A204.1 (cell line): ENCODE data around the gene PLA2G3.

Experiments used
- FAIRE-seq: peaks from 2 replicates; lab custom pipeline; 2012; peaks lifted over from hg19 to GRCh38; lab: Jason Lieb, UNC

The PLA2G3 gene

DNA sequence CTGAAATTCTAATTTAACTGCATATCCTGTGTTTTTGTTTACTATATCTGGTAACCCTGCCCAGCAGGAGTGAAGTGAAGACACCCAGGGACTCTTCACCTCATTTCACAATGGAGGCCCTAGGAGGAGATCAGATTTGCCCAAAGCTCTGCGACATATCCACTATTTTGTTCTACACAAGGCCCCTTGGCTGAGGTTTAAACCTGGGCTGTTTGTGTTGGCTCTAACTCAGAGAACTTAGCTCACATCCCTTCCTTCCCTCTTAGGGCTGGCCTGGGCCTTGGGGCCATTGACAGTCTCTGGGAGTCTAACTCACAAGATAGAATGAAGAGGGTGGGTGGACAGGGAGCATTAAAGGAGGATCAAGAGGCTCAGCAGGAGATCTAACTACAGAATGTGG lies 8.2 kb upstream of the PLA2G3 start:
- no peak for FAIRE-seq

DNA sequence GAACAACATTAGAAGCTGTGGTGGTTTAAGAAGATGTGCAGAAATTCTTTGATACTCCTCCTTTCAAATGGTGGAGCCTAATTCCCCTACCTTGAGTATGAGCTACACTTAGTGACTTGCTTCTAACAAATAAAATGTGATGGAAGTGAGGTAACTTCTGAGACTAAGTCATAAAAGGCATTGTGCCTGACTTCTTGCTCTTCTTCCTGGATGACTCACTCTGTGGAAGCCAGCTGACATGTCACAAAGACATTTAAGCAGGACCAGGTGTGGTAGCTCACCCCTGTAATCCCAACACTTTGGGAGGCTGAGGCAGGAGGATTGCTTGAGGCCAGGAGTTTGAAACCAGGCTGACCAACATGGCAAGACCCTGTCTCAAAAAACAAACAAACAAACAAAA lies 3.9 kb upstream of the PLA2G3 start:
- FAIRE-seq, result no peak

DNA sequence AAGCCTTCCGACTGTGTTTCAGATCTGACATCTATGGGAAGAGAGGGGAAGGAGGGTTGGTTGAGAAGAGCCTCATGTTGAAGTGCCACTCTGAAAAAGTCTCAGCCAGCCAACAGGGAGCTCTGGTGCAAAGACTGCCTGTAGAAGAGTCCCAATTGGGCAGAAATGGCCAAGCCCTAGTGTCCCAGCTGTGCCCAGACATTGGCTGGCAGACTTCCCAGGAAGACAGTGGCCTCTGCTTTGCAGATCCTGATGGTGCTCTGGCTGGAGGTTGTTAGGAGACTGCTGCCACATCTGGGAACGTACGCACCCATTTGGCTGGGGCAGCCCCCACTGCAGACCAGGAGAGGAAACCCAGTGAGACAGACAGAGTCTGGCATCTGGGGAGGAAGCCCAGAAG lies 3.2 kb upstream of the PLA2G3 start:
- FAIRE-seq, result no peak

DNA sequence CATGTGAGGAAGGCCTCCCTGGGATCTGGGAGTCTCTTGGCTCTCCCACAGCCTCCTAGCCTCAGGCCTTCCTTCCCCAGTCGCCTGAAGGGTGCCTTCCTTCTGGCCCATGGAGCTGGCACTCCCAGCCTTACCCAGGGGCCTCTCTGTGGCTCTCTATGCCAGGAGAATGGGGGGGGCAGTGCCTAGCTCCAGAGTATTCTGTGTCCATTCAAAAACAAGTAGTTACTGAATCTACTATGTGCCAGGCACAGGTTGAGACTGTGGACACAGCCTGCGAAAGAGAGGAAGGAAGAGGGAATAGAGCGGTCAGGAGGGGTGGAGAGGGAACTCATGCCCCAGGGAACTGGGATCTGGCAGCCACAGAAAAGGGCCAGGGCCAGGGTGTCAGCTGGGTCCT lies 2.7 kb upstream of the PLA2G3 start:
- no peak for FAIRE-seq

DNA sequence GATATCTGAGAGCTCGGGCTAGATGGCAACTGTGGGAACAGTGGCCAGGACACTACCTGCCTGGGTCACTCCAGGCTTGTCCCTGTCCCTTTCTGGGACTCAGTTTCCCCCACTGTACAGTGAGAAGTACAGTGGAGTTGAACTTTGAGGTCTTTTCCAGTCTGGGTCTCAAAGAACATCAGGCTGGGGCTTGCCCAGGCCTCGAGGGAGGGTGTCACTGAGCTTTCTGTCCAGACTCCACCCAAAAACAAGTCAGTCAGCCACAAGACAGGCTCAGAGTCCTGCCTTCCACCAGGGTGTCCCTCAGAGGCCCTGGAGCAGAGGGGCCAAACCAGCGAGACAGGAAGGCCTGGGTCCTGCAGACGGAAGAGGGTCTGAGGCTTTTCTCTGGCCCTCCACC lies 2.0 kb upstream of the PLA2G3 start:
- no peak for FAIRE-seq

DNA sequence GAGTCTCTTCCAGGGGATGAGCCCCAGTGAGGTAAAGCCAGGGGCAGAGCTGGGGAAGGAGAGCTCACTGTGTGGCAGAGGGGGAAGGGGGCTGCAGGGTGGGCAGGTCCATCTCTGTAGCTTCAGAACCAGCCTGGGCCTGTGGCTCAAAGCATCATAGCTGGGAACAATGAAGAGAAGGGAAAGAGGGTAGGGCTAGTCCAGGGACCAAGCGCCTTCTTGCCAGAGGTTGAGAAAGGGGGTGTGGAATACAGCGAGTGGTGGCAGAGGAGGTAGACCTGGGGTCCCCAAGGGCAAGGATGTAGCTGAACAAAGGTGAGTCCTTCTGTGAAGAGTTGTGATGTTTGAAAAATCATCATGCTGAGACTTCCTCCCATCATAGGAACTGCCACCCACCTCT lies 1.2 kb upstream of the PLA2G3 start:
- FAIRE-seq, result no peak

DNA sequence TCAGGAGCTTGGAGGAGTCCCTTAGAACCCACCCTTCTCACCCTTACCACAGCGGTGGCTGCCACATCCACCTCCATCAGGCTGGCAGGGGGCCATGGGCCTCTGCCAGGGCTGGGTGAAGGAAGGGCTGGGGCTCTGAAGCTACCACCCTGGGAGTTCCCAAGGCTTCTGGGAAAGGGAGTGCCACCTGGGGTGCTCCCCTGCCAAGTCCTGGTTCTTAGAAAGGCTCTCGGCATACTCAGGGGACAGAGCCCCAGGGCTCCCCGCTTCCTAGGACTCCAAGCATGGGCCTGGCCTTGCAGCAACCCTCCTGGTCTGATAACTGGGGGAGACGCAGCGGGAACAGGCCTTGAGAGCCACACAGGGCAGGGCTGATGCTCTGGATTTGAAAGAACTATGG lies 438 bp upstream of the PLA2G3 start:
- FAIRE-seq, result no peak

DNA sequence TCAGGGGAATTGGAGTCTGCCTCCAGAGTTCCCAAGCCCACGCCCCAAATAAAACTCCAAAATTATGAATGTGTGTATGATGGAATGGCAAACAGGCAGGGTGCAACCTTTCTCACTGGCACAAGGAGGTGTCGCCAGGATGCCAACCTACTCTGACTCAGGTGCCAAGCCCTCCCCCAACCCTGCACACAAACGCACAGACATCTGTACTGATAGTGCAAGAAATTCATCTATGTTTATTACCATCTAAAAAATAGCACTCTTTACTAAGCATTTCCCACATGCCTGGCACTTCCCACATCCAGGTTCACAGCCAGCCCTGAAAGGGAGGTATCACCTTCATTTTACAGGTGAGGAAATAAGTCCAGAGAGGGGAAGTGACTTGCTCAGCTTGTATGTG lies 1.2 kb downstream of the PLA2G3 start:
- FAIRE-seq, result no peak

DNA sequence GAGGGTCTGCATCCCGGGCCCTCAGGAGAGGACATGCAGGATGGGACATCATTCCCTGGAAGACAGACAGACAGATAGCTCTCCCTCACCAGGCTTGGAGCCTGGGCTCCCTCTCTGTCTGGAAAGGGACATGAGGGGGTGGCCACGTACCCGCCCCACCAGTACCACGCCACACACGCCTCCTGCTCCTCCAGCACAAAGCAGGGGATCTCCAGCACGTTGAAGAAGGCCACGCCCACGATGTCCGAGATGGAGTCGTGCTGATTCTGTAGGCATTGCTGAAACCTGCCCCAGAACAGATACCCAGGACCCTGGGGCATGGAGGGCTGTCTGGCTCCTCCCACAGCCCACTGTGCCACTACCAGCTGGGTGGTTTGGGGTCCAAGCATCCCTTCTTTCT lies 2.2 kb downstream of the PLA2G3 start:
- FAIRE-seq, result no peak

DNA sequence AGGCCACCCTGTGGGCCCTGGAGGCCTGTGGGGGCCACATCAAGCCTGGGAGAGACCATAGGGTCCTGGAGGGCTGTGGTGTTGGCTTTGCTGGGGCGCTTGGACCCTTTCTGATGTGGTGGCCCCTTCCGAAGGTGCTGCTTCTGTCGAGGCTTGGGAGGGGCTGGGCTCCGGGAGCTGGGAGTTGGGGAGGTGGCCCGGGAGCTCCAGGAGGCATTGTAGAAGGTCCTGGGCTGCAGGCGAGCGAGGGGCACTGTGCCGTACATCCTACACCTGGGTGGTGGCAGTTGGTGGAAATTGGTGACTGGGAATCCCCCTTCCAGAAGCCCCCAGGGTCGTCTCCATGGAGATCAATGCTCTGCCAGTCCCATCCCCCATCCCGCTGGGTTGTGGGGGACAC lies 2.6 kb downstream of the PLA2G3 start:
- no peak for FAIRE-seq

DNA sequence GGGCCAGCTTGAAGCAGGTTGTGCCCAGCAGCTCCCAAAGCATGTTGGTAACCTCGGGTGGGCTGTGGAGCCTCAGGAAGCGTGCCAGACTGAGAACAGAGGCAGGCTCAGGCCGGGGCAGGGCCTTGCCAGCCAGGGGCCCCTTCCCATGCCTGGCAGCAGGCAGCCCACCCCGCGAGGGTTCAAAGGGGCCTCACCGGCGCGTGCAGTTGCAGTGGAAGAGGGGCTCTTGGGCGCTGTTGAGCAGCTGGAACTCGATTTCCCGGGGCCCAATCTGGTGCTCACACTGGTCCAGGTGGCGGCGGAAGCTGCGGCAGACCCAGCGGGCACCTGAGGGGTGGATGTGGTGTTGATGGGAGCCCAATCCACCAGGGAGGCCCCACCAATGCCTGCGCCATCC lies 3.6 kb downstream of the PLA2G3 start:
- FAIRE-seq, result no peak

DNA sequence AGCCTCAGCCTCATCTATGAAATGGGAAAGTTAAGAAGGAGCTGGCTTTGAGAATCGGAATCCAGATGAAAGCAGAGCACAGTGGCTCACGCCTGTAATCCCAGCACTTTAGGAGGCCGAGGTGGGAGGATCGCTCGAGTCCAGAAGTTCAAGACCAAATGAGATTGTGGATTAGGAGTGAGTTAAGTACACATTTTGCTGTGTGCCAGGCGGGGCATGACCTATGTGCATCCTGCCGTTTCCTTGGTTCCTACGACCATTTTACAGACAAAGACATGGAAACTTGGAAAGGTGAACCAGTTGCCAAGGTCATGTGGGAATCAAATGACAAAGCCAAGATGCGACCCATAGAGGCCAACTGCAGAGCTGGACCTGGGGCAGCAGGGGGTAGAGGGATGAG lies 4.2 kb downstream of the PLA2G3 start:
- FAIRE-seq, result no peak

DNA sequence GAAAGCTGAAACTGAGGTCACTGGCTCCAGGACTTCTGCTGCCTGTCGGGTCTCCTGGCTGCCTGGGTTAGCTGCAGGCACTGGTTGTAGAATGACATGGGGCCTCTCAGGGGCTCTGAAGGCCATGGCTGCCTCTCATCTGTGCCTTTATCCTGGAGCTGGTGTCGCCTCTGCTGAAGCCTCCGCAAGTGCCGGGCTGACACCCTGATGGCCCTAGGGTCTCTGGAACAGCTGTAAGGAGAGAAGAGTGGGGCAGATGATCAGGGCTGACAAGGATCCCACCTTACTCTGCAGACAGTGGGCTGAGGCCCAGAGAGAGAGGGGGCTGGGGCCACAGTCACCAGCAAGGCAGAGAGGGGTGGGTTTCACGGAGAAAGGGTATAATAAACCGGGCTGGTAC lies 4.6 kb downstream of the PLA2G3 start:
- FAIRE-seq, result no peak

DNA sequence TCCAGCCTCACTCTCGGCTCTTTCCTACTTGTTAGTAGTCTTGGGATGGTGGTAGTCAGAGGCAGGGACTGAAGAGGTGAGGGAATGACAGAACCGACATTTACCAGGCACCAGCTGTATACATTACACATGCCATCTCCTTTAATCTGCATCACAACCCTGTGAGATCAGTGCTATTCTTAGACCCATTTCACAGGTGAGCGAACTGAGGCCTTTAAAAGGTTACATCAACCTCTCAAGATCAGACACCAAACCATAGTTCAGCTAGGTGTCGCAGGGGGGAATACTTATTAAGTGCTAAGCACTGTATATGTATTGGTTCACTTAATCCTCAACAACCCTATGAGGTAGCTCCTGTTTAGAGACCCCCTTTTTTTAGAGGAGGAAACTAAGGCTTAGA lies 5.6 kb downstream of the PLA2G3 start:
- no peak for FAIRE-seq

DNA sequence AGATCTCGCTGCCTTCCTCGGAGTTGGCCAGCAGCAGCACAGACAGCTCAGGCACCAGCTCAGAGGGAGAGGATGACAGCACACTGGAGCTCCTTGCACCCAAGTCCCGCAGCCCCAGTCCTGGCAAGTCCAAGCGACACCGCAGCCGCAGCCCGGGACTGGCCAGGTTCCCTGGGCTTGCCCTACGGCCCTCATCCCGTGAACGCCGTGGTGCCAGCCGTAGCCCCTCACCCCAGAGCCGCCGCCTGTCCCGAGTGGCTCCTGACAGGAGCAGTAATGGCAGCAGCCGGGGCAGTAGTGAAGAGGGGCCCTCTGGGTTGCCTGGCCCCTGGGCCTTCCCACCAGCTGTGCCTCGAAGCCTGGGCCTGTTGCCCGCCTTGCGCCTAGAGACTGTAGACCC lies 6.4 kb downstream of the PLA2G3 start:
- no peak for FAIRE-seq

DNA sequence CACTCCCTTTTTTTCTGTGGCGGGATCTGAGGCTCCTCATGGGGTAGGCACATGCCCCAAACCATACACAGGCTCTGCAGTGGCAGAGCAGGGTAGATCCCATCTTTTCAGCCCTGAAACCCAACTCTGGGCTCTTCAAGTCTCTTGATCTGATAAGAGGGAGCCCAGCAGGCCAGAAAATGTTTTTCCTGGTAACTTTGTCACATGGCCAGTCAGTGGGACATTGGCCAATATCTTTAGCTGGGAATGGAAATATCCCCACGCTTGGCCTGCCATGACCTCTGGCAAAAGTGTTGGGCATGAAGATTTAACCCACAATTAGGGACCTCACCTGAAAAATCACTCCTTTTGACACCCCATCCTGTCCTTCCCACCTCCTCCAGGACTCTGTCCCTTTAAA lies 9.4 kb downstream of the PLA2G3 start:
- no peak for FAIRE-seq

DNA sequence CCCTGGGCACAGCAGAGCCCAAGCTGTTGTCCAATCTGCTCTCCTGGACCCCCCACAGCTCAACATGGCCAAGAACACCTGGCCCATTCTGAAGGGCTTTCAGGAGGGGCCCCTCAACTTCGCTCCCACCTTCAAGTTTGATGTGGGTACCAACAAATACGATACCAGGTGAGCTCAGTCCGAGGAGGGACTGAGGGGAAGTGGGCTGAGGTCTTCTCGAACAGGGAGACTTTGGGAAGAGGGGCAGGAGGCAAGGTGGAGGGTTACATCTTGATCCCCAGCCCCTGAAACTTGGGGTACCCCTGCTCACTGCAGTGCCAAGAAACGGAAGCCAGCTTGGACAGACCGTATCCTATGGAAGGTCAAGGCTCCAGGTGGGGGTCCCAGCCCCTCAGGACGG lies 12.2 kb downstream of the PLA2G3 start:
- FAIRE-seq, result no peak

DNA sequence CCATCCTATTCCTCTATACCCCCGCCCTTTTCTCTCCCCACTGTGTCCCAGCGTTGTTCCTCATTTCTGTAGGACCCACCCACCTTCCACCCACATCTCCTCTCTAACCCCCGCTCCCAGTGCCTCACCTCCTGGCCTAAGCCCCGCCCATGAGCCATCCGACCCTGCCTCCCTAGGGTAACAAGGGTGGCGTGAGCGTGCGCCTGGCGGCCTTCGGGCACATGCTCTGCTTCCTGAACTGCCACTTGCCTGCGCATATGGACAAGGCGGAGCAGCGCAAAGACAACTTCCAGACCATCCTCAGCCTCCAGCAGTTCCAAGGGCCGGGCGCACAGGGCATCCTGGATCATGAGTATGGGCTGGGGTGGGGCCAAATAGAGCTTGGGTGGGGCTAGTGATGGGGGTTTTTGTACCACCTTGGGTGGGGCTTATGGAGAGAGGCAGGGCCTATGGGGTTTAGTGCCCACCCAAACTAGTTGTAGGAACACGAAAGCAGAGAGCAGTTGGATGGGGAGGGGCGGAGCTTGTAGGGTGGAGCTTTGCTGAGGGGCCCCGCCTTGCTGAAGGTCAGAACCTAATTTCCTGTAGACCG lies 13.0 kb downstream of the PLA2G3 start:
- no peak for FAIRE-seq

DNA sequence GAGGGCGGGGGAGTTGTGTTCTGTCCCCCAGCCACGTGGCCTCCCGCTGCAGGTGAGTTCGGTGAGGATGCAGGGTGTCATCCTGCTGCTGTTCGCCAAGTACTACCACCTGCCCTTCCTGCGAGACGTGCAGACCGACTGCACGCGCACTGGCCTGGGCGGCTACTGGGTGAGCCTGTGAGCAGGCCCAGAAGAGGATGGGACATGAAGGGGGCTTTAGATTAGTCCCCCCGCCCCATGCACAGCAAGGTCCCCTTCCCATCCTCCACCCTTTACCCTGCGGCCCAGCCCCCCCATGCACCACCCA lies 13.5 kb downstream of the PLA2G3 start:
- no peak for FAIRE-seq

DNA sequence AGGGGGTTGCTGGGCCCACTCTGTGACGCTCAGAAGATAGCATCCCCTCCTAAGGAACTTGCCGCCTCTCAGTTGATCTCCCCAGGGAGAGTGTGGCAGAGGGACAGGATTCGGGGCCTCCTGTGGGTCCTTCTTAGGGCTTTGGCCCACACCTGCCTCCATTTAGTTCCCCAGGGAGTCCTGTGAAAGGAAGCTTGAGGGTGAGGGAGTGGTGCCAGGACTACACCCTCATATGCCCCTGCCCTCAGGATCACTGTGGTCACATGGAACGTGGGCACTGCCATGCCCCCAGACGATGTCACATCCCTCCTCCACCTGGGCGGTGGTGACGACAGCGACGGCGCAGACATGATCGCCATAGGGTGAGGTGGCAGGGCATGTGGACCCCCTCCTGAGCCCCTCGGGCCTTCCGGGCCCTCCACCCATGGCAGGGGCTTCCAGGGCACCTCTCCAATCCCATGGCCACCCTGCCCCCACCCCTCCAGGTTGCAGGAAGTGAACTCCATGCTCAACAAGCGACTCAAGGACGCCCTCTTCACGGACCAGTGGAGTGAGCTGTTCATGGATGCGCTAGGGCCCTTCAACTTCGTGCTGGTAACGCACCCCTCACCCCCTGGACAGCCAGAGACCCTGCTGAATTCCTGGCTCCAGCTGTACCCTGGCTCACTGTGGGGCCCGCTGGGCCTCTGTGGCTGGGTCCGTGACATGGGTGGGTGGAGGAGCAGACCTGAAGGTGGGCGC lies 14.0 kb downstream of the PLA2G3 start:
- FAIRE-seq, result no peak

DNA sequence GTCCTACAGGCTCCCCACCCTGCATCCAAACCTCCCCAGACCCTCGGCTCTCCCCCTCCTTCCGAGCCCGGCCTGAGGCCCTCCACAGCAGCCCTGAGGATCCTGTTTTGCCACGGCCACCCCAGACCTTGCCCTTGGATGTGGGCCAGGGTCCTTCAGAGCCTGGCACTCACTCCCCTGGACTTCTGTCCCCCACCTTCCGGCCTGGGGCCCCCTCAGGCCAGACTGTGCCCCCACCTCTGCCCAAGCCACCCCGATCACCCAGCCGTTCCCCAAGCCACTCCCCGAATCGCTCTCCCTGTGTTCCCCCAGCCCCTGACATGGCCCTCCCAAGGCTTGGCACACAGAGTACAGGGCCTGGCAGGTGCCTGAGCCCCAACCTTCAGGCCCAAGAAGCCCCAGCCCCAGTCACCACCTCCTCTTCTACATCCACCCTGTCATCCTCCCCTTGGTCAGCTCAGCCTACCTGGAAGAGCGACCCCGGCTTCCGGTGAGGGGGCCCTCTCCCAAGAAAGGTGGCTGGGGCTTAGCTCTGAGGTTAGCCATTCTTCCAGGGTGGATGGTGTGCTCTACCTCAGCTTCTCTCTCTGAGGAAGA lies 14.7 kb downstream of the PLA2G3 start:
- no peak for FAIRE-seq

DNA sequence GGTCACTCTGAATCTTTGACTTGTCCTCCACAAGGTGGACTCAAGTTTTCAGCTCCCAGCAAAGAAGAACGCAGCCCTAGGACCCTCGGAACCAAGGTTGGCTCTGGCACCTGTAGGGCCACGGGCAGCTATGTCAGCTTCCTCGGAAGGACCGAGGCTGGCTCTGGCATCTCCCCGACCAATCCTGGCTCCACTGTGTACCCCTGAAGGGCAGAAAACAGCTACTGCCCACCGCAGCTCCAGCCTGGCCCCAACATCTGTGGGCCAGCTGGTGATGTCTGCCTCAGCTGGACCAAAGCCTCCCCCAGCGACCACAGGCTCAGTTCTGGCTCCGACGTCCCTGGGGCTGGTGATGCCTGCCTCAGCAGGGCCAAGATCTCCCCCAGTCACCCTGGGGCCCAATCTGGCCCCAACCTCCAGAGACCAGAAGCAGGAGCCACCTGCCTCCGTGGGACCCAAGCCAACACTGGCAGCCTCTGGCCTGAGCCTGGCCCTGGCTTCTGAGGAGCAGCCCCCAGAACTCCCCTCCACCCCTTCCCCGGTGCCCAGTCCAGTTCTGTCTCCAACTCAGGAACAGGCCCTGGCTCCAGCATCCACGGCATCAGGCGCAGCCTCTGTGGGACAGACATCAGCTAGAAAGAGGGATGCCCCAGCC lies 15.4 kb downstream of the PLA2G3 start:
- FAIRE-seq, result no peak

DNA sequence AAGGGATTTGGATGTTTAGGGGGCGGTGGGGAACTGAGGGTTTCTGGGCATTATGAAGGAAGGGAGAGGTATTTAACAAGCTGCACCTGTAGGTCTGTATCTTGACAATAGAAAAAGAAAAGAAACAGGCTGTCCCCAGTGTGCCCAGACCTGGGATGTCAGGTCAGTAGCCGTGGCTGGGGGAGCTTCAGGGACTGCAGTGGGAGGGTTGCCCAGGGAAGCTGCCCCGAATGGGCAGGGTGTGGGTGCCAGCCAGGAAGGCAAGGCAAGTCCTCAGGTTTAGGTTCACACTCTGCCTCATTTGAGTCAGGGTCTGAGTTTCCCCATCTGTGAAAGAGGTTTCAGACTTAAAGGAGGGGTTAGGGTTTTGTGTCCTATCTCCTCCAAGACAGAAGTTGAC lies 16.0 kb downstream of the PLA2G3 start:
- FAIRE-seq, result no peak

DNA sequence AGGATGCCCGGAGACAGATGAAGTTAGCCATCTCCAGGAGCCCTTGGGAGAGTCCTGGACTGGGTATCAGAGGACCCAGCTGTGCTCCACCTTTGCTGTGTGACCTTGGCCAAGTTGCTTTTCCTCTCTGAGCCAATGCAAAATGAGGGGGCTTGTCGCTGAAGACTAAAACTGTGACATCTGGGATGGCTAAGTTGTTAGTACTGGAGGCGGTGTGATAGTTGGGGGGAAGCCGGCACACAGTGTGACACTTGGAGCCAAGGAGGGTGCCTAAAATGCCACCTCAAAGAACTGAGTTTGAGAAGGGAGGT lies 17.1 kb downstream of the PLA2G3 start:
- no peak for FAIRE-seq
